Spleen (tissue), 7 donors: ENCODE data around the gene FDXR.

ENCODE experiments used
- POLR2A ChIP-seq, 3 donors: fragments of 450-650 bp; IDR thresholded peaks; one replicate each; pipeline ENCODE4 v1.5.1; 2017; ENCODE audit warnings: antibody characterized with exemption in 3 of 3, mild to moderate bottlenecking in 1 of 3
- POLR2AphosphoS5 ChIP-seq, 3 donors: sonication (generic); formaldehyde crosslinking; IDR thresholded peaks; one replicate each; pipeline ENCODE4 v1.5.1; 2017; ENCODE audit warnings: antibody characterized with exemption in 3 of 3
- TF ChIP-seq, protein P1 (sequence below), 11 experiments: fragments of 200-600 bp in 7 of 11; fragments of 450-650 bp in 4 of 11; sonication (generic) in 4 of 11; IDR thresholded peaks in 8 of 11; conservative IDR thresholded peaks in 3 of 11; 1 replicate in 7 of 11; 2 replicates in 4 of 11; pipeline versions ENCODE4 v1.4.0 to v1.8.0; 2016 to 2021; ENCODE audit warnings: antibody characterized with exemption in 11 of 11, inconsistent platforms in 4 of 11, mild to moderate bottlenecking in 1 of 11
- donor health status: DM: no; HTN: no; CAD: no; lungs with moderate emphysema.
- donor health status: DM: no; HTN: no; CAD: no.
- donor health status: DM: no; HTN: no; CAD: no.

DNA sequence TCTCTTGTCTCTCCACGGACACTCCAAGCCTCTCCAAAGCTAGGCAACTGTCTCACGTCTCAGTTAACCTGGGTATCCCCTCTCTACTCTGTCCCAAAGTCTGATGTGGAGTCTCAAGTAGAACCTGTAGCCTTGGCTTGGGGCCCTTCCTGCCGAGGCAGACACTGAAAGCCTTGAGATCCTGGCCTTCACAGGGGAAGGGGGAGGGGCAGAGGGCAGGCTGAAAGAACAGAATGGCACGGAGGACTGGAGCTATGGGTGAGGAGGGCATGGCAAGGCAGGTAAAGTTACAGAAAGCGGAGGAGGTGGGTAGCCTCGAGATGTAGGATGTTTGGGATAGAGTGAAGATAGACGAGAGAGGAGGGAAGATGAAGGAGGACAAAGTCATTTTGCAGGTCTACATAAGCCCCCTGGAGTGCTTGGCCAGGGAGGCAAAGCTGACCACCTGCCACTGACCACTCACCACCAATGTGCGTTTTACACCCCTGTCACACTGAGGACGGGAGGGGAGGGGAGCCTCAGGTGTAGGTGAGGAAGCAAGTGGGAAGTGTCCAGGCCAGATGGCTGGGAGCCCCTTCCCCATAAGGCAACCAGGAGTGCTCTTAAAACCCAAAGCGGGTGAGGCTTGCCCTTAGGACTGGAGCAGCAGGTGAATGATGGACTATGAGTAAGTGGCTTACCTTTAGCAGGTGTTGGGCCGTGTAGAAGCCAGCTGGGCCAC lies 1.3 kb downstream of the FDXR start:
- TF ChIP-seq, protein P1, sequence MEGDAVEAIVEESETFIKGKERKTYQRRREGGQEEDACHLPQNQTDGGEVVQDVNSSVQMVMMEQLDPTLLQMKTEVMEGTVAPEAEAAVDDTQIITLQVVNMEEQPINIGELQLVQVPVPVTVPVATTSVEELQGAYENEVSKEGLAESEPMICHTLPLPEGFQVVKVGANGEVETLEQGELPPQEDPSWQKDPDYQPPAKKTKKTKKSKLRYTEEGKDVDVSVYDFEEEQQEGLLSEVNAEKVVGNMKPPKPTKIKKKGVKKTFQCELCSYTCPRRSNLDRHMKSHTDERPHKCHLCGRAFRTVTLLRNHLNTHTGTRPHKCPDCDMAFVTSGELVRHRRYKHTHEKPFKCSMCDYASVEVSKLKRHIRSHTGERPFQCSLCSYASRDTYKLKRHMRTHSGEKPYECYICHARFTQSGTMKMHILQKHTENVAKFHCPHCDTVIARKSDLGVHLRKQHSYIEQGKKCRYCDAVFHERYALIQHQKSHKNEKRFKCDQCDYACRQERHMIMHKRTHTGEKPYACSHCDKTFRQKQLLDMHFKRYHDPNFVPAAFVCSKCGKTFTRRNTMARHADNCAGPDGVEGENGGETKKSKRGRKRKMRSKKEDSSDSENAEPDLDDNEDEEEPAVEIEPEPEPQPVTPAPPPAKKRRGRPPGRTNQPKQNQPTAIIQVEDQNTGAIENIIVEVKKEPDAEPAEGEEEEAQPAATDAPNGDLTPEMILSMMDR (IDR thresholded peaks at IDR 0.05 in 8 of 11, conservative IDR thresholded peaks at IDR 0.05 in 3 of 11): no peak
- TF ChIP-seq POLR2AphosphoS5 (IDR thresholded peaks at IDR 0.05) (no peak), POLR2A (IDR thresholded peaks at IDR 0.05) (no peak)
